C1 segment of cervical spinal cord (tissue), 14 donors: Measurements from ENCODE around the gene SASH1.
A peak's percentile ranks its signal among the peaks of the same experiment; 100 is the strongest.

Experiments
- DNase-seq, 14 donors: peaks; one replicate each; lab custom pipeline; 2025; lab: John Stamatoyannopoulos, UW

The SASH1 gene

DNA sequence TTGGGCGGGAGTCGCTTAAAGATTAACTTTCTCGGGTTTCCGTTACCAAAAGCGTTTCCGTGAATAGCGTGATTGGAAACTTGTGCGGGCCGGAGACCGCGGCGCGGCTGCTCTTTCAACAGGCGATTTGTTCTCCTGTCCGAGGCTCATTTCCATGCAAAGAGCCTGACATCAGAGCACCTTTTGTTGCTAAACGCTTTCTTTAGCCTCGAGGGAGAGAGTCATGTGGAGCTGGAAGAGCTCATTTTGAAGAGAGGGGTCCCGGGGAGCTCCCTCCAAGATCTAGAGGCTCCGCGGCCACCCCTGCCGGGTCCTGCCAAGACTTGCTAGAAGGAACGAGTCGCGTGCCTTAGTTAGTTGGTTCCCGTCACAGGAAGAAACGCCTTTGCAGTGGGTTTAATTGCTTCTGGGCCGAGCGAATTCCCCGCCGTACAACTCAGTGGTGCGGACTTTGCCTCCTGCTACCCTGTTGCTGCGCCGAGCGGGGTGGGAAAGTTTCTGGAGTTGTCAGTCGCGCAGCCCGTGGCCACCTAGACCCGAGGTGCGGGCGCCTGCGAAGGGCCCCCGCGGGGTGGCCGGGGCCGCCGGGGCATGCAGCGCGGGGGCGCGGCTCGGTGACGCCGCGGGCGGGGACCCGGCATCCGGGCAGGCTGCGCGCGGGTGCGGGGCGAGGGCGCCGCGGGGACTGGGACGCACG is at the start of gene SASH1:
Gene SASH1 (plus strand): TSS at position 489 of the 697 bp plus-strand sequence. CDS start 230 bp downstream, outside the sequence.
- peak in 13 of 14 donors; percentile 42 to 95 (median 82) for DNase-seq

DNA sequence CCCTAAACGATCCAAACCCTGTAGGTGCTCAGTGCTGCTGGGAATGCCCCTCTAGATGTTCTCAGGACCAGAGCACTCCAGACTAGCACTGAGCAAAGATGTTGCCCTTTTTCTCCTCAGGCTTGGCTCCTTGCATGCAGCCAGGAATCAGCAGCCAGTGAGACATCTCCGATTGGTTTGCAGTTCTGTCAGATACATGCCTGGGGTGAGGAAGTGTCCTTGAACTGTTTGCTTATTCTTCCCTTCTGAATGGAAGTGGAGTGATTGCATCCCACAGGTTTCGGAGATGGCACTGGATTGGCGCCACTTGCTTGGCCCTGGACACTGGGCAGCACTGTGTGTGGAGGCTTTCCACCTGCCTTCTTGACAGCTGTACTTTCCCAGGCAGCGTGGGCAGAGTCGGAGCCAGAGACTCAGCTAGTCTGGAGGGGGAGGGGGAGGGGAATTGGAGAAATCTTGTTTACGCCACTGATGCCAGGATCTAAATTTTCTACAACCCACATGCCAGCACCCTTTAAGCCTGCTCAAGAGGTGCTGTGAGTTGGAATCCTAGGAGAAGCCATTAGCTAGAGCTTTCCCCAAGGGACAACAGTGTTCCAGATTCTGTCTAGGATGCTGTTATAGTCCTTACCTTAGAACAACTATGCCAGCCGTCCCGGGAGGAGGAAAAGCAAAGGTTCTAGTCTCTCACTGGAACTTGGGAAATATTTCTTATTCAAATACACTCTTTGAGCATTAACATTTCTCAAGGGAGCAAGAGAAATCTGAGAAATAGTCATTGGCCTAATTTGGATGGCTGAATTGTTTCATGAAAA is 49.2 kb upstream of the SASH1 start:
- peak in 6 of 14 donors; percentile 14 to 61 (median 26) for DNase-seq

DNA sequence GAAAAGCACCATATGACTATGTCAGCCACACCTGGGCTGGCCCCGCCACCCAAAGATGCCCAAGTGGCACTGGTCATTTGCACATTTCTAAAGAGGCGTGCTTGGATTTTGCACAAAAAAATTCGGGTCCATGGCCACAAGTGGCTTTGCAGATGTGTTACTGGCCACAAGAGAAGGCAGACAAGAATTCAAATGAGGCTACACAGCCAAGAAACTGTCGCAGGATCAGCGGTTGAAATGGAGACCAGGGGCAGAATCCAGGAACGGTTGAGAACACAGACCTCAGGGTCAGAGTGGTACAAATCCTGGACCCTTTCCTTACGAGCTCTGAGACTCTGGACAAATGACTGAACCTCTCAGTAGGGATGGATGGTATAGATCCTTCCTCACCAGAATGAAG is 48.6 kb upstream of the SASH1 start:
- DNase-seq: peak in 2 of 14 donors; percentile 13 to 29

DNA sequence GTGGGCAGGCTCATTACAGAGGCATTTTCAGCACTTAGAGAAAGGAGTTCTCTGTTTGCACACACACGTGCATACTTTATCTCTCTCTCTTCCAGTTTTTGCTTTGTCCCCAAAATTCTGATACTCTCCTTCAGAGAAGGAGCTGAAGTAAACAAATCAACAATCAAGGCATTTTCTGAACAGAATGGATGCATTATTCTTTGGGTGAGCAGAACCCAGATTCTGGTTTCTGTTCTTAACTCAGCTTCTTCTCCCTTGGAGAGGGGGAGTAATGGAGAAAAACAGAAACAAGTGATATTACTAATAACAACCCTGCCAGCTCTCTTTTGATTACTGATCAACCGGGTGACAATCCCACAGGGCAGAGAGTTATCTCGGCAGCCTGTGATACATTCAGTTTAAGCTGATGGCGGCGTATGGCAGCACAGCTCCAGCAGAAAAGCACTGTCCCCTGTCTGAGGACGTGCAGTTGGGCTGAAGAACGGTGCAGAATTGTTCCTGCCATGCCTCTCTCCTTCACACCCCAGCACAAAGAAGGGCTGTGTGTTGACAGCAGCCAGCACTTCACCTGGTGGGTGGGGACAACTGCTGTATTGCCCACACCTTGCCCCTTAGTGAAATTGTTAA is 47.3 kb upstream of the SASH1 start:
- peak in 4 of 14 donors; percentile 20 to 35 (median 26) for DNase-seq

DNA sequence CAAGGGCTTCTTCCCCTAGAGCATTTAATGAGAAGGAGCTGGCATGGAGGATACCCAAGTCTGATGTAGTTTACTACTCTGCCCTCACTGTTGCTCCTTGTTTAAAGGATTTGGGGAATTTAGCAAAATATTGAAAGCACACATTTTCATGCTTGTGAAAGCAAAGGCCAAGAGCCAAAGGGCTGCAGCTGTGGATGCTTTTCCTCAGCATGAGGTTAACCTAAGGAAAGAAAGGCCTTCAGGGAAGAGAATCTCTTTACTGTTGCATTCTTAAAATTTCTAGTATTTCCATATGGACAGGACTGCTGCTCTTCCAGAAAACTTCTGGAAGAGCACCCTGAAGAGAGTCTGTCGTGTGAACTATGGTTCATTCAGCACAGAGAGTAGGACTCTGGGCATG is 45.9 kb upstream of the SASH1 start:
- no peak for DNase-seq

DNA sequence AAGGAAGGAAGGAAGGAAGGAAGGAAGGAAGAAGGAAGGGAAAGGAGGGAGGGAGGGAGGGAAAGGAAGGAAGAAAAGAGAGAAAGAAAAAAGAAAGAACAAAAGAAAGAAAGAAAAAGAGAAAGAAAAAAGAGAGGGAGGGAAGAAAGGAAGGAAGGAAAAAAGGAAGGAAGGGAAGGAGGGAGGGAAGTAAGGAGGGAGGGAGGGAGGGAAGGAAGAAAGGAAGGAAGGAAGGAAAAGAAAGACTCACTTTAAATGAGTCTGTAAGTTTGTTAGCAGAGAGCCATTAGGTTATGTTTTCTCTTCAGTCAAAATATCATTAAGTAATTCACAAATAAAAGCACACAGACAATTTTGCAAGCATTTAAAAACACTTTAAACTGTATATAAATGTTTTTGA is 44.0 kb upstream of the SASH1 start:
- no peak for DNase-seq

DNA sequence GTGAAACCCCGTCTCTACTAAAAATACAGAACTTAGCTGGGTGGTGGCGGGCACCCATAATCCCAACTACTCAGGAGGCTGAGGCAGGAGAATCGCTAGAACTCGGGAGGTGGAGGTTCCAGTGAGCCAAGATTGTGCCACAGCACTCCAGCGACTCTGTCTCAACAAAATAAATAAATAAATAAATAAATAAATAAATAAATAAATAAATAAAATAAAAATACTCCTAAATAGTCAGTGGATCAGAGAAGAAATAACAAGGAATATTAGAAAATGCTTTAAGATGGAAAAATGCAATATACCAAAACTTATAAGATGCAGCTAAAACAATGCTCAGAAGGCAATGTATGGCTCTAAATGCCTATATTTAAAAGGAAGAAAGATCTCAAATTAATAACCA is 39.0 kb upstream of the SASH1 start:
- no peak for DNase-seq

DNA sequence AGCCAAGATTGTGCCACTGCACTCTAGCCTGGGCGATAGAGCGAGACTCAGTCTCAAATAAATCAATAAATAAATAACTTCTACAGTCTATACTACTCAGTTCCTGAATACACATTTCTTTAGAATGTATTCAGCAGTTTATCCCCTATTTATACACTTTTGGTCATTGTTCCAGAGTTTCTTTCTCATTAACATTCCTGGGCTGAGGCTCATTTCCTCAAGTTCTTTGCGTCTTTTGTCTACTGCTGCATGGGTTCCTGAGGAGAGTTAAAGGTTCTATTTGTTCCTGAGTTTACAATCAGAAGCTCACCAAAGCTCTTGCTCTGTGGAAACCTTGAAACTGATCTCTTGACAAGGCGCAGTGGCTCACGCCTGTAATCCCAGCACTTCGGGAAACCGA is 37.7 kb upstream of the SASH1 start:
- DNase-seq: no peak

DNA sequence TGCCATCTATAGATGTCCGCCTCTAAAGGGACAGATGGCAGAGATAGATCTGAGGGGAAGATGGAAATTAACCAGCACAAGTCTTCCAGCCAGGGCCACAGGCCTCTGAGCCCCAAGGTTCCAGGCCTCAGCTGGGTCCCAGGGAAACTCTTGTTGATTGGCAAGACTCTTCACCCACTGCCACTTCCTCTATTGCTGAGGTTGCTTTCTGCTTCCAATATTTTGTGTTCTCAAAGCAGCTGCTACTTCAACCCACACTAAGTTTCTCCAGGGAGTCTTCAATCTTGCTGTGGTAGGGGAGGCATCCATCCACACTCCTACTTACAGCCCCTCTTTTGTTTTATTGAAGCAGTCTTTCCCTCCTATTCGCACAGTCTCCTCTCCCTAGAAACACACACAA is 36.4 kb upstream of the SASH1 start:
- DNase-seq: no peak

DNA sequence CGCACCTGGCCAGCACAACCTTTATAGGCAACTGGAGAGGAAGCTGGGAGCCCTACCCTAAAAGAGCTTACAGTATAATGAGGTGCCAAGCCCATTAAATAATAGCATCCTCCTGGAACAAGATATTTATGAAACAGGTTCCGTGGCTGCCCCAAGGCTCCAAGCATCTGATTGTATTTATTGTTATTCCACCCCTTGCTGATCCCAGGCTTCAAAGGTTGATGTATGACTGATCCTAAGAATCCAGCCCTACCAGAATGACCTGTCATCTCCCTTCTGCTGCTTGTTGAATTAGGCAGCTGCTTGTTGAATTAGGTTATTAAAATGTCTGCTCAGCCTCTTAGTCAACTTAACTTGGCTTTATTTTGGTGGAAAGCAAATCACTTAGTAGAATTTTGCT is 35.2 kb upstream of the SASH1 start:
- DNase-seq: no peak

DNA sequence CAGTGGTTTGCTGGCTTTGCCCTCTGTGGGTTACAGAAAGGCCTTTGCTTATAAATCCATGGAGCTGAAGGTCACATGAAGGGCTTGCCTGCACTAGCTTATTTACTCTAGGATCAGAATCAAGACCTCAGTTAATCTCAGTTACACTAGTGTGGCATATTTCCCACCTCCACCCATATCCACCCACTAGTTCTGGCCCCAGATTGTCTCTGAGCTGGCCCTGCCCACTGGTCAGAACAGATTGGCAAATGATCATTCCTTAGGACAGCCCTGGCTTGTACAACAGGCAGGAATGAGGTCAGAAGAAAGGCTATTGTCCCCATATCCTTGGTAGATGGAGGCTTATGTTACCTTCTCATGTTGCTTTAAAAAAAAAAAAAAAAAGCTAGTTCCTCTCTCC is 33.3 kb upstream of the SASH1 start:
- DNase-seq: no peak

DNA sequence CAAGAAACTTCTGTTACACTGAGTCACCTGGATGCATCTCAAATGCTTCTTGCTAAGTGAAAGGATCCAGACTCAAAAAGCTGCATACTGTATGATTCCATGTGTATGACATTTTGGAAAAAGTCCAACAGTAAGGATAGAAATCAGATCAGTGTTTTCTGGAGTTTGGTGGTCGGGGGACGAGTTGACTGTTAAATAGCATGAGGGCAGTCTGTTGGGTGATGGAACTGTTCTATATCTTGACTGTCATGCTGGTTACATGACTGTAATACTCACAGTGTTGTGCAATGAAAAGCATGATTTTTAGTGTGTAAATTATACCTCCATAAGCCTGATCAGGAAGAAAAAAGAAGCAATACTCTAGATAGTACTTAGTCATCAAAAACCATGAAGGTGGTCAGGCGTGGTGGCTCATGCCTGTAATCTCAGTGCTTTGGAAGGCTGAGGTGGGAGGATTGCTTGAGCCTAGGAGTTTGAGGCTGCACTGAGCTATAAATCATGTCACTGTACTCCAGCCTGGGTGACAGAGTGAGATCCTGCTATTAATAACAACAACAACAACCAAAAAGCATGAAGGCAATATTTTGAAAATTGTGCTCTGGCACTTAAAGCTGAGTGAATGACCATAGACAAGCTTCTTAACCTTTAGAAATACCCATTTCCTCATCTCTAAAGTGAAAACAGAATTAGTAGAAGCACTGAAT is 30.5 kb upstream of the SASH1 start:
- no peak for DNase-seq

DNA sequence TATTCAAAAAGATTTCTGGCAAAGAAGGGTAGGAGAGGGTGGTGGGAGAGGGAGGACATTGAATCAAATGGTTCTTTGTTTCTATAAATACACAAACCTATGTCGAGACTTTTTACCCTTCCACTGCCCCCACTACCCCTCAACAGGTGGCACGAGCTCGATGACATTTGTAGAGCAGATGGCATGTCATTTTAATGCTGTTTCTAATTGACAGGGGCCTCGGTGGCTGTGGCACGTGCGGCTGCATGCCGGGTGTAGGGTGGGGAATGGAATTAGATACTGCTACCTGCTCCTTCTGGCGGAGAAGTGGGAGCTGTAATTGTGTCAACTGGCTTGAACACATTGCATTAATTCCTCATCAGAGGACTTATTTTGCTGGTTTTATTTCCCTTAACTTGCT is 29.1 kb upstream of the SASH1 start:
- no peak for DNase-seq

DNA sequence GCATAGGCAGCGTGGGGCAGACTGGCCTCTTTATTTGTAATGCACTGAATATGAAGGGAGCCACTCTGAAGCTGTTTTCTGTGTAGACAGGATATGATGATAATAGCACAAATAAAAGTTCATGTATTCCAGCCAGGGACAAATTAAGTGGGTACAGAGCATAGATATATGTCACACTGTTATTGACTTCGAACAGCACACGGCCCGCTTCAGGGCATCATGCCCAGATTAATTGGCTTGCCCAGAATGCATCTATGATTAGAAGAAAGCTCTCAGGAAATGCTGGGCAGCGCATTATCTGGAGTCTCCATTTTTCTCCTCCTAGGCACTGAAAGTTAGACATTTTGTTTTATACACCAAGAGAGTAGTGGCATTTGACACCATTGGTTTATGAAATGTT is 26.3 kb upstream of the SASH1 start:
- no peak for DNase-seq

DNA sequence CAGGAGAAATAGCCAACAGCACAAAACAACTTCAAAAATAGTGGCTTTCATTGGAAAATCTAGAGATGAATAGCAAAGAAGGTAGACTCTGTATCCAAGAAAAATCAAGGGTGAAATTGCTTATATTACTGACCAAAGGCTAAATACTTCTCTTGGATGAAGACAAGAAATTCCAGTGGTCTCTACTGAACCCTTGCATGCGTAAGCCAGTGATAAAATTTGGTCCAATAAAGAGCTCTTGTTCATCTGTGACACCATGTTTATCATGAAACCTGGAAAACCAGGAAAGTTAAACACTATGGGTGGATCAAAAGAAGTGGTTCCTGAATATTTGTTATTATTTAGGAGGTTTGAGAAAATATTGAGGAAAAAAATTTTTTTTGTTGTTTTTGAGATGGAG is 25.6 kb upstream of the SASH1 start:
- no peak for DNase-seq

DNA sequence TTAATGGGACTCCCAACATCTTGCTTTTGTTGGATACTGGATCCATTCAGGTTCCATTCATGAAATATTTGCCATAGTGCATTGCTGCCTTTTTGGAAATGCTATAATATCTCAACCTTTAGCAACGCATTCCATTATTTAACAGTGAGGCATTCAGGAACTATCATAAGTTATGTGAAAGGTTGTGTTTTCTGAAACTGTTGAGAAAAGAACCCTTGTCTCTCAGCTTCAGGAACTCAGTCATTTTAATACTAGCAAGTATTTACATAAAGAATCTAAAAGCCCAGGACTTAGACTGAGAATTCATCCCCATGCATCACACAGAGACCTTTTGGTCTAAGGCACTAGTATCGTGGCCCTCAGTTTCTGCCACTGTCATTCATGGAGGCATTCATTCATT is 24.9 kb upstream of the SASH1 start:
- no peak for DNase-seq

DNA sequence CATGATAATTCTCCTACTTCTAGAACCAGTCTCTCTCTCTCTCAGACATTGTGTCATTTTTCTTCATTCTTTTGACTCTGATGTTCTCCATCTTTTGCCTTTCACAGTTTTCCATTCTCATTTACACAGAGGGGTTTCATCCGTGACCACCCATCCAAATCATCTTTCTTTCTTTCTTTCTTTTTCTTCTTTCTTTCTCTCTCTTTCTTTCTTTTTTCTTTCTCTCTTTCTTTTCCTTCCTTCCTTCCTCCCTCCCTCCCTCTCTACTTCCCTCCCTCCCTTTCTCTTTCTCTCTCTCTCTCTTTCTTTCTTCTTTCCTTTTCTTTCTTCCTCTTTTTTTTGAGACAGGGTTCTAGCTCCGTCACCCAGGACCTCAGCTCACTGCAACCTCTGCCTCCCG is 19.9 kb upstream of the SASH1 start:
- DNase-seq: no peak

DNA sequence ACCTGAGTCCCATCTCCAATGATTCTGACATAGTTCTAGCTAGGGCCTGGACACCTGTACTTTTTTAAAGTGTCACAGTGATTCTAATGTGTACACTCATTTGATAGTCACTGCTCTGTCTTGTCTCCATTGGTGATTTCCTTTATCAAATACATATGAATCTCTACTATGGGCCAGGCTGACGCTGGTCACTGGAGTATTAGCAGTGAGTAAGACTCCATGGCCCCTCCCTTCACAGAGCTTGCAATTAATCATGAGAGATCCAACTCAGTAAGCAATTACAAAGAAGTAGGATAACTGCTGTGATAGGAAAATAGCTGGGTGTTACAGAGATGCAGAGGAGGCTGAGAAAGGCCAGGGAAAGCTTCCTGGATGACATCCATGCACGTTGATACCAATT is 19.3 kb upstream of the SASH1 start:
- no peak for DNase-seq

DNA sequence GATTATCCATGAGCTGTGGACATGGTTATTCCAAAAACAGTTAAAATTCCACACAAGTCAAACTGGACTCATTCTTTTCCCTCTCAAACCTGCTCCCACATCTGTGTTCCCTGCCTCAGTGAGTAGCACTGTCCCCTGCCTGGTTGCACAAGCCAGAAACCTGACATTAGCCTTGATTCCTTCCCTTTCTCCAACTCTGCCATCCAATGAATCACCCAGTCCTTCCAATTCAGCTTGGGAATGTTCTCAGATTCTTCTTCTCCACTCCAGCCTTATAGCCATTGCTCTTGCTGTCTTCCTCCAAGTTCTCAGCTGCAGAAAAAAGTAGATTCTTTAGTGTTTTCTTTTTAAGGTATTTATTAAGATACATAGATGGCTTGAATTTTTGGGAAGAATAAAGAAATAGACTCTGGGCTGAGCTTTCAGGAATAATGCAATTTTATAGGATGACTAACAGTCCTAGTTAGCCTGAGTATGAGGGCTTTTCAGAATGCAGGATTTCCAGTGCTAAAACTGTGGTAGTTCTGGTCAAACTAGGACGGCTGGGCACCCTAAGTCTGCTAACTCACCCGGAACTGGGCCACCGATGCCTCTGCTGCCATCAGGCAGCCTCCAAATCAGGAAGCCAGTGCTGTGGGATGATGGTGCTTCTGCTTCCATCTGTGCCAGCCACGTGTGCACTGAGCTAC is 18.2 kb upstream of the SASH1 start:
- no peak for DNase-seq

DNA sequence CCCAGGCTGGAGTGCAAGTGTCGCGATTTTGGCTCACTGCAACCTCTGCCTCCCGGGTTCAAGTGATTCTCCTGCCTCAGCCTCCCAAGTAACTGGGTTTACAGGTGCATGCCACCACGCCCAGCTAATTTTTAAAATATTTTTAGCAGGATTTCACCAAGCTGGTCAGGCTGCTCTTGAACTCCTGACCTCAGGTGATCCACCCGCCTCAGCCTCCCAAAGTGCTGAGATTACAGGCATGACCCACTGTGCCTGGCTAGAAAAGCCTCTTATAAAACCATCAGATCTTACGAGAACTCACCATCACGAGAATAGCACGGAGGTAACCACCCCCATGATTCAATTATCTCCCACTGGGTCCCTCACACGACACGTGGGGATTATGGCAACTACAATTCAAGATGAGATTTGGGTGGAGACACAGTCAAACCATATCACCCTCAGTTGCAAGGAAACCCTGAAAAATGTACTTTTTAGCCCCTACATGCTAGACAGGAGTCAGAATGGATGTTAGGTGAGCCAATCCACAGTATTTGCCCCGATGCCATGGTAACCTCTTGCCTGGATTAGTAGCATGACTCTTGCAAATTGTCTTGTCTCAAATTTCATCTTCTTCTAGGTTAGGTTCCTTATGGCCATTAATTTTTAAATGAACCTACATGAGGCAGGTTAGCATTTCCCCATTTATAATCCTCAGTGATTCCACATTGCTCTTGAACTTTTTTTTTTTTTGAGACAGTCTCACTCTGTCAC is 17.1 kb upstream of the SASH1 start:
- DNase-seq: no peak
